CD14-positive monocyte (primary cell): Measurements from ENCODE around the gene KRT82. TPM values are rescaled to one million over a fixed set of nuclear protein-coding genes. Genes with fewer than 3 reads are reported as not detected.

Experiments used
- DNase-seq, 3 donors: peaks; one replicate each; pipeline ENCODE4 v3.0.0-alpha.2; 2011 to 2022
- H2AFZ ChIP-seq: 2 replicates; pipeline ENCODE4 v1.6.0; 2012; ENCODE audit warnings: mild to moderate bottlenecking, low read depth, low read length, inconsistent platforms; ENCODE audit not compliant: insufficient read depth, poor library complexity, severe bottlenecking
- H3K27ac ChIP-seq, 2 donors: 1 replicate in 1 of 2; 2 replicates in 1 of 2; pipeline ENCODE4 v1.5.1; 2012 to 2013; ENCODE audit warnings: low read length in 2 of 2, control low read depth in 1 of 2, inconsistent platforms in 1 of 2, low read depth in 1 of 2, mild to moderate bottlenecking in 1 of 2
- H3K27me3 ChIP-seq, 2 donors: one replicate each; pipeline versions ENCODE4 v1.6.0 to v1.6.1; 2011 to 2013; ENCODE audit warnings: low read length in 2 of 2; ENCODE audit not compliant: control insufficient read depth in 2 of 2, insufficient read depth in 2 of 2
- H3K36me3 ChIP-seq, 2 donors: replicated peaks in 1 of 2; 1 replicate in 1 of 2; 2 replicates in 1 of 2; pipeline versions ENCODE4 v1.5.1 to v1.6.1; 2012 to 2013; ENCODE audit warnings: low read length in 2 of 2, control low read depth in 1 of 2, inconsistent platforms in 1 of 2, mild to moderate bottlenecking in 1 of 2; ENCODE audit not compliant: insufficient read depth in 2 of 2, control insufficient read depth in 1 of 2
- H3K4me1 ChIP-seq, 2 donors: 1 replicate in 1 of 2; 2 replicates in 1 of 2; pipeline versions ENCODE4 v1.5.1 to v1.6.1; 2012 to 2013; ENCODE audit warnings: low read length in 2 of 2, control low read depth in 1 of 2, inconsistent platforms in 1 of 2, mild to moderate bottlenecking in 1 of 2, moderate library complexity in 1 of 2; ENCODE audit not compliant: insufficient read depth in 2 of 2, control insufficient read depth in 1 of 2
- H3K4me2 ChIP-seq: replicated peaks from 2 replicates; pipeline ENCODE3; 2012; ENCODE audit warnings: low read length, moderate library complexity, mild to moderate bottlenecking; ENCODE audit not compliant: poor library complexity, severe bottlenecking; ENCODE audit errors: extremely low read depth
- H3K4me3 ChIP-seq, 3 experiments: fragments of 200-600 bp in 1 of 3; sonication (generic) in 1 of 3; replicated peaks in 1 of 3; 1 replicate in 2 of 3; 2 replicates in 1 of 3; pipeline ENCODE4 v1.5.1; 2011 to 2013; ENCODE audit warnings: low read length in 3 of 3, mild to moderate bottlenecking in 3 of 3, control low read depth in 2 of 3, low read depth in 2 of 3, inconsistent platforms in 1 of 3, moderate library complexity in 1 of 3
- H3K79me2 ChIP-seq: 2 replicates; pipeline ENCODE4 v1.6.0; 2012; ENCODE audit warnings: mild to moderate bottlenecking, control low read depth, inconsistent platforms, low read length, moderate library complexity; ENCODE audit not compliant: insufficient read depth
- H3K9ac ChIP-seq: 2 replicates; pipeline ENCODE4 v1.6.0; 2017; ENCODE audit warnings: low read length, mild to moderate bottlenecking; ENCODE audit not compliant: insufficient read depth, poor library complexity, severe bottlenecking
- H3K9me3 ChIP-seq, 2 donors: replicated peaks in 1 of 2; 1 replicate in 1 of 2; 2 replicates in 1 of 2; pipeline versions ENCODE4 v1.5.1 to v1.6.1; 2012 to 2013; ENCODE audit warnings: low read length in 2 of 2, control low read depth in 1 of 2; ENCODE audit not compliant: control insufficient read depth in 1 of 2, insufficient read depth in 1 of 2
- H4K20me1 ChIP-seq: 2 replicates; pipeline ENCODE4 v1.6.0; 2012; ENCODE audit warnings: mild to moderate bottlenecking, low read length, control low read depth, moderate library complexity; ENCODE audit not compliant: insufficient read depth
- H3K27ac Mint-ChIP-seq, 7 donors: one replicate each; pipeline ENCODE4 v1.8.0; 2020; ENCODE audit warnings: mild to moderate bottlenecking in 7 of 7, mixed read lengths in 7 of 7, moderate library complexity in 6 of 7, inconsistent platforms in 2 of 7
- H3K27me3 Mint-ChIP-seq, 3 donors: one replicate each; pipeline ENCODE4 v1.8.0; 2021 to 2022; ENCODE audit warnings: low read depth in 3 of 3, mild to moderate bottlenecking in 3 of 3, mixed read lengths in 3 of 3, moderate library complexity in 3 of 3, inconsistent platforms in 1 of 3
- H3K36me3 Mint-ChIP-seq, 2 donors: one replicate each; pipeline ENCODE4 v1.8.0; 2020; ENCODE audit warnings: mixed read lengths in 2 of 2, inconsistent platforms in 1 of 2, mild to moderate bottlenecking in 1 of 2
- H3K4me1 Mint-ChIP-seq: one replicate; pipeline ENCODE4 v1.8.0; 2020; ENCODE audit warnings: mild to moderate bottlenecking, mixed read lengths
- H3K4me3 Mint-ChIP-seq, 2 donors: one replicate each; pipeline ENCODE4 v1.8.0; 2020; ENCODE audit warnings: mild to moderate bottlenecking in 2 of 2, mixed read lengths in 2 of 2, moderate library complexity in 1 of 2
- H3K9me3 Mint-ChIP-seq, 7 donors: one replicate each; pipeline ENCODE4 v1.8.0; 2020 to 2022; ENCODE audit warnings: mixed read lengths in 7 of 7, mild to moderate bottlenecking in 6 of 7, moderate library complexity in 6 of 7, inconsistent platforms in 2 of 7
- WGBS: methylation state at CpG from one replicate; pipeline ENCODE4 v1.1.5; 2013; ENCODE audit warnings: missing lambda C conversion rate; ENCODE audit not compliant: insufficient coverage; 5-methylcytosine and 5-hydroxymethylcytosine counted together
- intact Hi-C, 2 donors: fragments of 100-400 bp; cut with micrococcal nuclease; formaldehyde crosslinking; loops; one replicate each; pipeline versions ENCODE4 v1.15.0 to v1.15.1; 2023
- polyA plus RNA-seq, 3 donors: library from polyadenylated mRNA; depleted of rRNA in 1 of 3; unstranded in 2 of 3; stranded (reverse) in 1 of 3; fragments of 300-500 nt in 2 of 3; fragments of >200 nt in 1 of 3; fragmentation: Illumina TruSeq in 2 of 3; gene quantifications; 1 replicate in 2 of 3; 2 replicates in 1 of 3; pipeline ENCODE4 v1.2.3, GENCODE V29; 2012 to 2021
- TF ChIP-seq, protein P1 (sequence below): fragments of 200-600 bp; IDR thresholded peaks from one replicate; pipeline ENCODE4 v1.8.0; 2022; ENCODE audit warnings: antibody characterized with exemption, mild to moderate bottlenecking

KRT82 gene
- polyA plus RNA-seq, 3 donors: not detected

DNA sequence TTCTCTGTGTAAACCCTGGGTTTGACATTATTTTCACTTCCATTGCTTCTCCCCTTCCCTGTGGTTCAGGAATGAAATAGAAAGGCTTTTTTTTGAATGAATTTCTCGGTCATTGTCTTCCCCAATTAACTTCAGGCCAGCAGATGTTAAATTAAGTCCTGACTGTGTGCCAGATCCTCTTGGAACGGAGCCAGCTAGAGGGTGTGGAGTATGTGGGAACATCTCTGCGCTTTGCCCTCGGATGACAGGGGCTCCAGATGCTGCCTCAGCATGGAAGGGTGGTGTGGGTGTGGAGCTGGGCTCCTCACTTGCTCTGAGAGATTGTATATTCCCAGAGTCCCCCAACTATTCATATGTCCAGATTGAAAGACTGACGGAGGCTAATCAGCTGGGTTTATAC lies 51.9 kb downstream of the KRT82 start:
- no peak overlapping the region for H3K27ac ChIP-seq
- WGBS: 86% methylated on average over 1 of the region's 5 CpGs
- H3K9me3 ChIP-seq: no peaks in the 10 kb centered on the region
- peaks cover 0 to 22% (median 2%) of the 10 kb centered on the region in 3 donors for H3K27me3 Mint-ChIP-seq
- H4K20me1 ChIP-seq: no peaks in the 10 kb centered on the region
- no peaks in the 10 kb centered on the region for H3K4me1 Mint-ChIP-seq
- no peaks in the 10 kb centered on the region for H3K9me3 Mint-ChIP-seq
- H3K27ac Mint-ChIP-seq: no peak overlapping the region
- intact Hi-C loops: no loop called here
- H3K79me2 ChIP-seq: no peaks in the 10 kb centered on the region
- H3K4me1 ChIP-seq: no peaks in the 10 kb centered on the region
- no peak overlapping the region for H2AFZ ChIP-seq
- no peaks in the 10 kb centered on the region for H3K36me3 ChIP-seq
- no peak for DNase-seq
- H3K4me2 ChIP-seq: no peak overlapping the region
- H3K36me3 Mint-ChIP-seq: no peaks in the 10 kb centered on the region
- no peak overlapping the region for H3K4me3 Mint-ChIP-seq
- TF ChIP-seq, protein P1, sequence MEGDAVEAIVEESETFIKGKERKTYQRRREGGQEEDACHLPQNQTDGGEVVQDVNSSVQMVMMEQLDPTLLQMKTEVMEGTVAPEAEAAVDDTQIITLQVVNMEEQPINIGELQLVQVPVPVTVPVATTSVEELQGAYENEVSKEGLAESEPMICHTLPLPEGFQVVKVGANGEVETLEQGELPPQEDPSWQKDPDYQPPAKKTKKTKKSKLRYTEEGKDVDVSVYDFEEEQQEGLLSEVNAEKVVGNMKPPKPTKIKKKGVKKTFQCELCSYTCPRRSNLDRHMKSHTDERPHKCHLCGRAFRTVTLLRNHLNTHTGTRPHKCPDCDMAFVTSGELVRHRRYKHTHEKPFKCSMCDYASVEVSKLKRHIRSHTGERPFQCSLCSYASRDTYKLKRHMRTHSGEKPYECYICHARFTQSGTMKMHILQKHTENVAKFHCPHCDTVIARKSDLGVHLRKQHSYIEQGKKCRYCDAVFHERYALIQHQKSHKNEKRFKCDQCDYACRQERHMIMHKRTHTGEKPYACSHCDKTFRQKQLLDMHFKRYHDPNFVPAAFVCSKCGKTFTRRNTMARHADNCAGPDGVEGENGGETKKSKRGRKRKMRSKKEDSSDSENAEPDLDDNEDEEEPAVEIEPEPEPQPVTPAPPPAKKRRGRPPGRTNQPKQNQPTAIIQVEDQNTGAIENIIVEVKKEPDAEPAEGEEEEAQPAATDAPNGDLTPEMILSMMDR: no peak
- no peaks in the 10 kb centered on the region for H3K27me3 ChIP-seq
- no peak overlapping the region for H3K4me3 ChIP-seq
- H3K9ac ChIP-seq: no peak overlapping the region

DNA sequence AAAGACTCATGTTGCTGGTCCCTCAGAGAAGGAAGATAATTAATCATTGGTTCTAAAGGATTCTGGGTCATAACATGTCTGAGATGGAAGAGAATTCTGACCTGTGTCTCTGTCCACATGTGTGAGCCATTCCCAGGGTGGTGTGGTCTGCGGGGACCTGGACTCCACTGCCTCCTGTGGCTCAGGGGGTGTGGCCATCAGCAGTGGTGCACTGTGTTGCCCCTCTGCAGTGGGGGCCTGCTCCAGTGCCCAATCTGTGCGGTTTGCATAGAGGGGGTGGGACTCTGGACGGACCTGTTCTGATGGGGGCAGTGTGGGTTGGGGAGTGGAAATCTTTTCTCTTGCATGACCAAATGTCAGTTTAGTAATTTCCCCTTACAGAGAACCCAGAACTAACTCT lies 52.4 kb downstream of the KRT82 start:
- Histone ChIP-seq H3K79me2 (no peaks in the 10 kb centered on the region), H3K4me3 (no peak overlapping the region), H2AFZ (no peak overlapping the region), H3K27me3 (no peaks in the 10 kb centered on the region), H3K9ac (no peak overlapping the region), H3K36me3 (no peaks in the 10 kb centered on the region), H3K4me2 (no peak overlapping the region), H3K27ac (no peak overlapping the region), H3K9me3 (no peaks in the 10 kb centered on the region), H3K4me1 (no peaks in the 10 kb centered on the region), H4K20me1 (no peaks in the 10 kb centered on the region)
- Mint-ChIP-seq H3K9me3 (no peaks in the 10 kb centered on the region), H3K4me3 (no peak overlapping the region), H3K27ac (no peak overlapping the region), H3K27me3 (peaks cover 0 to 22% (median 2%) of the 10 kb centered on the region in 3 donors), H3K4me1 (no peaks in the 10 kb centered on the region), H3K36me3 (no peaks in the 10 kb centered on the region)
- intact Hi-C loops: no loop called here
- TF ChIP-seq, protein P1: no peak
- 80% methylated on average over 1 of the region's 3 CpGs for WGBS
- DNase-seq: no peak
